DOHH2 (cell line): ENCODE results near the gene ACAD11.

Experiments
- CTCF ChIP-seq: fragments of 200-600 bp; sonication (generic); IDR thresholded peaks from one replicate; pipeline ENCODE4 v1.5.1; 2014; ENCODE audit warnings: antibody characterized with exemption, mild to moderate bottlenecking, low read depth, low read length; ENCODE audit not compliant: poor library complexity, severe bottlenecking
- EZH2phosphoT487 ChIP-seq: fragments of 200-600 bp; sonication (generic); IDR thresholded peaks from 2 replicates; pipeline ENCODE4 v1.6.1; 2017; ENCODE audit warnings: borderline replicate concordance, mild to moderate bottlenecking, antibody characterized with exemption, low read length, moderate library complexity, mixed read lengths

DNA sequence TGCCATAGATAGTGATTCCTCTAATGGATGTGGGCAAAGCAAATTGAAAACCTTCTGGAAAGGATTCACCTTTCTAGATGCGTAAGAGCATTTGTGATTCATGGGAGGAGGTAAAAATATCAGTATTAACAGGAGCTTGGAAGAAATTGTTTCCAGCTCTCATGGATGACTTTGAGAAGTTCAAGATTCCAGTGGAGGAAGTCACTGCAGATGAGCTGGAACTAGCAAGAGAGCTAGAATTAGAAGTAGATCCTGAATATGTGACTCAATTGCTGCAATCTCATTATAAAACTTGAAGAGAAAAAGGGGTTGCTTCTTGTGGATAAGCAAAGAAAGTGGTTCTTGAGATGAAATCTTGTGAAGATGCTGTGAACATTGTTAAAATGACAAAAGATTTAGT is 150.5 kb downstream of the ACAD11 start:
- no peak for TF ChIP-seq CTCF
- no peak for TF ChIP-seq EZH2phosphoT487
